Liver (tissue), 9 donors: Measurements from ENCODE around the gene TGM6. TPM values are rescaled to one million over a fixed set of nuclear protein-coding genes. Genes with fewer than 3 reads are reported as not detected.

ENCODE experiments used
- DNase-seq: peaks from one replicate; pipeline ENCODE4 v3.0.0-alpha.2; 2017; ENCODE audit warnings: low spot score
- H3K27ac ChIP-seq, 2 donors: one replicate each; pipeline ENCODE4 v1.7.0; 2013; ENCODE audit warnings: inconsistent platforms in 2 of 2, low read length in 2 of 2, control low read depth in 1 of 2, low read depth in 1 of 2, mild to moderate bottlenecking in 1 of 2
- H3K27me3 ChIP-seq, 4 donors: one replicate each; pipeline versions ENCODE4 v1.6.1 to v1.7.0; 2013; ENCODE audit warnings: low read length in 3 of 4, inconsistent platforms in 1 of 4, mild to moderate bottlenecking in 1 of 4, moderate library complexity in 1 of 4; ENCODE audit not compliant: control insufficient read depth in 4 of 4, insufficient read depth in 4 of 4
- H3K36me3 ChIP-seq, 4 donors: one replicate each; pipeline versions ENCODE4 v1.6.1 to v1.7.0; 2013; ENCODE audit warnings: low read length in 3 of 4, mild to moderate bottlenecking in 3 of 4, low read depth in 1 of 4, moderate library complexity in 1 of 4; ENCODE audit not compliant: control insufficient read depth in 4 of 4, insufficient read depth in 3 of 4
- H3K4me1 ChIP-seq, 4 donors: one replicate each; pipeline versions ENCODE4 v1.6.1 to v1.7.0; 2013; ENCODE audit warnings: low read length in 3 of 4, mild to moderate bottlenecking in 3 of 4, moderate library complexity in 1 of 4; ENCODE audit not compliant: control insufficient read depth in 4 of 4, insufficient read depth in 4 of 4
- H3K4me3 ChIP-seq, 3 donors: one replicate each; pipeline versions ENCODE4 v1.6.1 to v1.7.0; 2013; ENCODE audit warnings: low read length in 3 of 3, control low read depth in 1 of 3, low read depth in 1 of 3, mild to moderate bottlenecking in 1 of 3
- H3K9ac ChIP-seq, 2 donors: one replicate each; pipeline ENCODE4 v1.7.0; 2013; ENCODE audit warnings: low read length in 2 of 2, mild to moderate bottlenecking in 2 of 2, moderate library complexity in 2 of 2, control low read depth in 1 of 2, low read depth in 1 of 2
- H3K9me3 ChIP-seq, 4 donors: one replicate each; pipeline versions ENCODE4 v1.6.1 to v1.7.0; 2013; ENCODE audit warnings: low read length in 3 of 4; ENCODE audit not compliant: control insufficient read depth in 4 of 4
- EGR1 ChIP-seq, 2 donors: IDR thresholded peaks; 2 replicates each; pipeline ENCODE4 v1.6.1; 2016 to 2018; ENCODE audit warnings: antibody characterized with exemption in 2 of 2, low read depth in 2 of 2
- FOXA1 ChIP-seq: IDR thresholded peaks from 2 replicates; pipeline ENCODE4 v1.6.1; 2016; ENCODE audit warnings: antibody characterized with exemption
- FOXA2 ChIP-seq: IDR thresholded peaks from 2 replicates; pipeline ENCODE4 v1.6.1; 2016; ENCODE audit warnings: antibody characterized with exemption
- GABPA ChIP-seq, 2 donors: IDR thresholded peaks in 1 of 2; conservative IDR thresholded peaks in 1 of 2; 2 replicates each; pipeline ENCODE4 v1.6.1; 2016; ENCODE audit warnings: antibody characterized with exemption in 2 of 2, mild to moderate bottlenecking in 1 of 2, moderate library complexity in 1 of 2
- HNF4A ChIP-seq, 2 donors: conservative IDR thresholded peaks; 2 replicates each; pipeline ENCODE4 v1.6.1; 2016; ENCODE audit warnings: antibody characterized with exemption in 2 of 2, mild to moderate bottlenecking in 2 of 2
- HNF4G ChIP-seq: IDR thresholded peaks from 2 replicates; pipeline ENCODE4 v1.6.1; 2016; ENCODE audit warnings: antibody characterized with exemption
- JUND ChIP-seq, 2 donors: IDR thresholded peaks; 2 replicates each; pipeline ENCODE4 v1.6.1; 2016; ENCODE audit warnings: antibody characterized with exemption in 2 of 2
- NR2F2 ChIP-seq: IDR thresholded peaks from 2 replicates; pipeline ENCODE4 v1.6.1; 2016; ENCODE audit warnings: antibody characterized with exemption
- RAD21 ChIP-seq, 2 donors: IDR thresholded peaks; 2 replicates each; pipeline ENCODE4 v1.6.1; 2016; ENCODE audit warnings: antibody characterized with exemption in 2 of 2, mild to moderate bottlenecking in 2 of 2
- RXRA ChIP-seq, 2 donors: IDR thresholded peaks; 2 replicates each; pipeline ENCODE4 v1.6.1; 2017 to 2018; ENCODE audit warnings: antibody characterized with exemption in 2 of 2, mild to moderate bottlenecking in 1 of 2
- SP1 ChIP-seq: IDR thresholded peaks from 2 replicates; pipeline ENCODE4 v1.6.1; 2018; ENCODE audit warnings: antibody characterized with exemption, mild to moderate bottlenecking
- TAF1 ChIP-seq: conservative IDR thresholded peaks from 2 replicates; pipeline ENCODE4 v1.6.1; 2016; ENCODE audit warnings: antibody characterized with exemption, mild to moderate bottlenecking
- YY1 ChIP-seq: IDR thresholded peaks from 2 replicates; pipeline ENCODE4 v1.6.1; 2016; ENCODE audit warnings: antibody characterized with exemption, mild to moderate bottlenecking
- WGBS: extraction: QIAGEN DNeasy Blood & Tissue Kit; methylation state at CpG from one replicate; pipeline ENCODE4 v1.1.7; 2013; 5-methylcytosine and 5-hydroxymethylcytosine counted together
- polyA plus RNA-seq, 2 donors: library from polyadenylated mRNA; stranded (reverse) in 1 of 2; unstranded in 1 of 2; fragments of 200-250 nt in 1 of 2; fragments of >200 nt in 1 of 2; fragmentation: Nextera tagmentation in 1 of 2; extraction: Ambion mirVana in 1 of 2; gene quantifications; one replicate each; pipeline versions ENCODE4 v1.2.1 to v1.2.3, GENCODE V29; 2013 to 2015
- total RNA-seq, 2 donors: library from RNA; depleted of rRNA; stranded (reverse); fragments of >200 nt; gene quantifications; one replicate each; pipeline ENCODE4 v1.2.3, GENCODE V29; 2014
- TF ChIP-seq, protein P1 (sequence below): fragments of 150-350 bp; IDR thresholded peaks from 2 replicates; pipeline ENCODE4 v1.5.1; 2017; ENCODE audit warnings: improper control_type of control experiment, low read depth, low read length; ENCODE audit not compliant: missing input control
- TF ChIP-seq, protein P2 (sequence below): IDR thresholded peaks from 2 replicates; pipeline ENCODE4 v1.6.1; 2016; ENCODE audit warnings: antibody characterized with exemption
- TF ChIP-seq, protein P3 (sequence below): IDR thresholded peaks from 2 replicates; pipeline ENCODE4 v1.6.1; 2016; ENCODE audit warnings: antibody characterized with exemption
- donor health status: healthy.
- donor health status: healthy.
- donor health status: healthy.
- donor health status: healthy.
- donor health status: healthy.

Gene TGM6
- total and polyA plus RNA-seq, 4 donors: not detected

DNA sequence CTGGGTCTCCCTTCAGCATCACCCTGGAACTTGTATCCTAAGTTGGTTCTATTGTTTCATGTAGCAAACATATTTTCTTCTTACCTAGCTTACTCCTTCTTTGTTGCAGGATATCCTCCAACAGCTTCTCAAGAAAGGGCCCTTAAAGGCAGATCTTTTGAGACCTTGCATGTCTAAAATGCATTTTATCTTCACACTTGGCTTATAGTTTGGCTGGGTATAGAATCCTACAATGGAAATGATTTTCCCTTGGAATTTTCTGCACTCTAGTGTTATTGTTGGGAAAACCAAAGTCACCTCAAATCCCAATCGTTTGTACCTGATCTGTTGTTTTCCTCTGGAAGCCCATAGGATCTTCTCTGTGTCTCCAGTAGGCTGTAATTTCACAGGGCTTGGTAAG lies 12.1 kb upstream of the TGM6 start (continued):
- no peak for TF ChIP-seq EGR1 (IDR thresholded peaks at IDR 0.05; ENCODE audit: low read depth in 2 of 2)

DNA sequence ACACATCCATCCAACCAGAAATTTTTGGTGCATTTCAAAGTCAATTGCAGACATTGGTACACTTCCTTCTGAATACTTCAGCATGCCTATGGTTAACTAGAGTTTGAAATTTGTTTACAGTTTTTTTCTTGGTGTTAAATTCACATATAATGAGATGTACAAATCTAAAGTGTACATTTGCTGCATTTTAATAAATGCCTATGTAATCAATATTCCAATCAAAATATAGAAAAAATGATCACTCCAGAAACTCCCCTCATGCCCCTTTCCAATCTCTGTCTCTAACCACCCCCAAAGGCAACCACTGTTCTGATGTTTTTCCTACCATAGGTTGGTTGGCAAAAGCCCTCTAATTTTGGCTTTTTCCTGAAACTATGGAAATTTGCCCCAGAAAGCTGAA lies 7.6 kb upstream of the TGM6 start:
- DNase-seq: no peak
- Histone ChIP-seq H3K4me1 (no peaks in the 10 kb centered on the region), H3K4me3 (no peak overlapping the region), H3K27ac (no peak overlapping the region), H3K36me3 (no peaks in the 10 kb centered on the region), H3K9ac (no peak overlapping the region), H3K27me3 (peaks cover 0 to 6% (median 3%) of the 10 kb centered on the region in 4 donors), H3K9me3 (peaks cover 0 to 5% (median under 1%) of the 10 kb centered on the region in 4 donors)
- TF ChIP-seq RAD21 (IDR thresholded peaks at IDR 0.05) (no peak), GABPA (IDR thresholded peaks at IDR 0.05 in 1 of 2, conservative IDR thresholded peaks at IDR 0.05 in 1 of 2) (no peak), RXRA (IDR thresholded peaks at IDR 0.05) (no peak), SP1 (no peak), HNF4G (no peak), JUND (IDR thresholded peaks at IDR 0.05) (no peak), EGR1 (IDR thresholded peaks at IDR 0.05; ENCODE audit: low read depth in 2 of 2) (no peak), FOXA1 (no peak)

DNA sequence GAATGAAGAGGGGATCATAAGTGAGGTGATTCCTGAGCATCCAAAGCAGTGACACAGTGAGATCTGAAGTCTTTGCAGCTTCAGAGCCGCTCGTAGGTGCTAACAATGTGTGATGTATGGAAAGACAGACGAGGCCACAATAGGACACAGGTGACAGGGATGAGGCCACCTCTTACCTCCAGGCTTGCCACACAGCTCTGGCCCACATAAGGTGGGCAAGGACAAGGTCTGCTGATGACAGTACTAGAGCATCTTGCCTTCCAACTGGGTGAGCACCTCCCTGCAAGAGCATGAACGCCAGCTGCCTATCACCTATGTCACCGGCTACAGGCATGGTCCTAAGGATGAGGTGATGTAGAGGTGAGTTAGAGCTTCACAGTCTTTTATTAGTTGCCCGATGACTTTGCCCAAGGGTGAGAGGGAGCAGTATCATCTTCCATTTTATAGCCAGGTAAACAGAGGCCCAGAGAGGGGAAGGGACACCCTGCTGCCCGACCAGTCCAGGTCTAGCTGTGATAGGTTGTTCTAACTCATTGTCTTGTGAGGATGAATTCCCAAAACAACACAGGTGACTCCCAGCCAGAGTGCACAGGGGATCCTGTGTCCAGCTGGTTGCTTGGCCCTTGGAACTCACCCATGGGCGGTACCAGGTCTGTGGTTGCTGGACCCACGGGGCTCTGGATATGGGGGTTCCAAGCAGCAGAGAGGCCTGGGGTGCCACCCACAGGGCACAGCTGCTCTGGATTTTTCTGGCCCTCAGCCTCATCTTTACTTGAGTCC lies 6.2 kb upstream of the TGM6 start:
- no peak overlapping the region for H3K9ac ChIP-seq
- H3K27me3 ChIP-seq: peaks cover 0 to 6% (median 1%) of the 10 kb centered on the region in 4 donors
- H3K4me3 ChIP-seq: no peak overlapping the region
- no peak for DNase-seq
- 85% methylated on average over 9 of the region's 9 CpGs for WGBS
- no peaks in the 10 kb centered on the region for H3K36me3 ChIP-seq
- no peaks in the 10 kb centered on the region for H3K4me1 ChIP-seq
- no peaks in the 10 kb centered on the region for H3K9me3 ChIP-seq
- no peak for TF ChIP-seq TAF1
- TF ChIP-seq FOXA1: no peak
- no peak for TF ChIP-seq NR2F2
- TF ChIP-seq JUND (IDR thresholded peaks at IDR 0.05): no peak
- TF ChIP-seq HNF4A (conservative IDR thresholded peaks at IDR 0.05): no peak
- TF ChIP-seq RXRA (IDR thresholded peaks at IDR 0.05): no peak
- no peak for TF ChIP-seq YY1
- no peak for TF ChIP-seq HNF4G
- TF ChIP-seq FOXA2: no peak
- TF ChIP-seq, protein P1, sequence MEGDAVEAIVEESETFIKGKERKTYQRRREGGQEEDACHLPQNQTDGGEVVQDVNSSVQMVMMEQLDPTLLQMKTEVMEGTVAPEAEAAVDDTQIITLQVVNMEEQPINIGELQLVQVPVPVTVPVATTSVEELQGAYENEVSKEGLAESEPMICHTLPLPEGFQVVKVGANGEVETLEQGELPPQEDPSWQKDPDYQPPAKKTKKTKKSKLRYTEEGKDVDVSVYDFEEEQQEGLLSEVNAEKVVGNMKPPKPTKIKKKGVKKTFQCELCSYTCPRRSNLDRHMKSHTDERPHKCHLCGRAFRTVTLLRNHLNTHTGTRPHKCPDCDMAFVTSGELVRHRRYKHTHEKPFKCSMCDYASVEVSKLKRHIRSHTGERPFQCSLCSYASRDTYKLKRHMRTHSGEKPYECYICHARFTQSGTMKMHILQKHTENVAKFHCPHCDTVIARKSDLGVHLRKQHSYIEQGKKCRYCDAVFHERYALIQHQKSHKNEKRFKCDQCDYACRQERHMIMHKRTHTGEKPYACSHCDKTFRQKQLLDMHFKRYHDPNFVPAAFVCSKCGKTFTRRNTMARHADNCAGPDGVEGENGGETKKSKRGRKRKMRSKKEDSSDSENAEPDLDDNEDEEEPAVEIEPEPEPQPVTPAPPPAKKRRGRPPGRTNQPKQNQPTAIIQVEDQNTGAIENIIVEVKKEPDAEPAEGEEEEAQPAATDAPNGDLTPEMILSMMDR: no peak
- no peak for TF ChIP-seq GABPA (IDR thresholded peaks at IDR 0.05 in 1 of 2, conservative IDR thresholded peaks at IDR 0.05 in 1 of 2)
- H3K27ac ChIP-seq: no peak overlapping the region

DNA sequence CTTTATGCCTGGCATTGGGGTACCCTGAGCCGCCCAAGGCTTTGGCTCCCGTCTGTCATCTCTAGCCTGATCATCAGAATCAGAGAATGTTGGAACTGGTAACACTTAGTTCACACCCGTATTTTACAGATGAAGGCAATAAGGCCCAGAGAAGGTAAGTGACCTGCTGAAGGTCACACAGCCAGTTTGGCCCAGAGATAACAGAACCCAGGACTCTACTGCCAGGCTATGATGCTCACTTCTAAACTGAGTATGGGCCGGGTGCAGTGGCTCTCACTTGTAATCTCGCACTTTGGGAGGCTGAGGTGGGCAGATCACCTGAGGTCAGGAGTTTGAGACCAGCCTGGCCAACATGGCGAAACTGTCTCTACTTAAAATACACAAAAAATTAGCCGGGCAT lies 1.8 kb upstream of the TGM6 start:
- Histone ChIP-seq H3K9me3 (no peaks in the 10 kb centered on the region), H3K9ac (no peak overlapping the region), H3K4me1 (no peaks in the 10 kb centered on the region), H3K36me3 (no peaks in the 10 kb centered on the region), H3K27me3 (no peaks in the 10 kb centered on the region), H3K4me3 (no peak overlapping the region), H3K27ac (no peak overlapping the region)
- DNase-seq: no peak
- WGBS: 87% methylated on average over 7 of the region's 7 CpGs
- TF ChIP-seq, protein P1: no peak
- no peak for TF ChIP-seq RXRA (IDR thresholded peaks at IDR 0.05)
- TF ChIP-seq RAD21 (IDR thresholded peaks at IDR 0.05): no peak
- TF ChIP-seq TAF1: no peak
- no peak for TF ChIP-seq FOXA2
- TF ChIP-seq HNF4G: no peak
- TF ChIP-seq, protein P2, sequence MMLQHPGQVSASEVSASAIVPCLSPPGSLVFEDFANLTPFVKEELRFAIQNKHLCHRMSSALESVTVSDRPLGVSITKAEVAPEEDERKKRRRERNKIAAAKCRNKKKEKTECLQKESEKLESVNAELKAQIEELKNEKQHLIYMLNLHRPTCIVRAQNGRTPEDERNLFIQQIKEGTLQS: no peak
- no peak for TF ChIP-seq FOXA1
- TF ChIP-seq, protein P3, sequence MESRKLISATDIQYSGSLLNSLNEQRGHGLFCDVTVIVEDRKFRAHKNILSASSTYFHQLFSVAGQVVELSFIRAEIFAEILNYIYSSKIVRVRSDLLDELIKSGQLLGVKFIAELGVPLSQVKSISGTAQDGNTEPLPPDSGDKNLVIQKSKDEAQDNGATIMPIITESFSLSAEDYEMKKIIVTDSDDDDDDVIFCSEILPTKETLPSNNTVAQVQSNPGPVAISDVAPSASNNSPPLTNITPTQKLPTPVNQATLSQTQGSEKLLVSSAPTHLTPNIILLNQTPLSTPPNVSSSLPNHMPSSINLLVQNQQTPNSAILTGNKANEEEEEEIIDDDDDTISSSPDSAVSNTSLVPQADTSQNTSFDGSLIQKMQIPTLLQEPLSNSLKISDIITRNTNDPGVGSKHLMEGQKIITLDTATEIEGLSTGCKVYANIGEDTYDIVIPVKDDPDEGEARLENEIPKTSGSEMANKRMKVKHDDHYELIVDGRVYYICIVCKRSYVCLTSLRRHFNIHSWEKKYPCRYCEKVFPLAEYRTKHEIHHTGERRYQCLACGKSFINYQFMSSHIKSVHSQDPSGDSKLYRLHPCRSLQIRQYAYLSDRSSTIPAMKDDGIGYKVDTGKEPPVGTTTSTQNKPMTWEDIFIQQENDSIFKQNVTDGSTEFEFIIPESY: no peak
- TF ChIP-seq GABPA (IDR thresholded peaks at IDR 0.05 in 1 of 2, conservative IDR thresholded peaks at IDR 0.05 in 1 of 2): no peak
